ENCODE measurements around the gene TMEM244. TPM values are rescaled to one million over a fixed set of nuclear protein-coding genes. Genes with fewer than 3 reads are reported as not detected.

Gene TMEM244
- total RNA-seq, 1 donor from 2014 or later, result not detected

GRCh38 chr6:129801909-129802308, 59.2 kb downstream of the TMEM244 start:
- DNase-seq (ENCODE audit: low read depth) (peak; percentile 47), FAIRE-seq (no peak)
- Histone ChIP-seq H3K4me3 (ENCODE audit: low read depth, low read length) (no peak overlapping the region), H3K36me3 (ENCODE audit: control insufficient read depth, insufficient read depth, low read length) (no peaks in the 10 kb centered on the region), H3K27me3 (ENCODE audit: control insufficient read depth, insufficient read depth, low read length) (no peaks in the 10 kb centered on the region)
- TF ChIP-seq CTCF (IDR thresholded peaks at IDR 0.05; ENCODE audit: insufficient read depth, low read length, severe bottlenecking), result no peak

- TF ChIP-seq CTCF (IDR thresholded peaks at IDR 0.05; ENCODE audit: insufficient read depth, low read length, severe bottlenecking), result no peak
- no peak for DNase-seq (ENCODE audit: low read depth)
- FAIRE-seq, result peak; percentile 90
- no peaks in the 10 kb centered on the region for H3K27me3 ChIP-seq (ENCODE audit: control insufficient read depth, insufficient read depth, low read length)
- H3K4me3 ChIP-seq (ENCODE audit: low read depth, low read length), result no peak overlapping the region
- H3K36me3 ChIP-seq (ENCODE audit: control insufficient read depth, insufficient read depth, low read length), result no peaks in the 10 kb centered on the region
Measured at GRCh38 chr6:129795261-129795660, 65.9 kb downstream of the TMEM244 start.

GRCh38 chr6:129793447-129793846, 67.7 kb downstream of the TMEM244 start:
- Histone ChIP-seq H3K4me3 (ENCODE audit: low read depth, low read length) (no peak overlapping the region), H3K36me3 (ENCODE audit: control insufficient read depth, insufficient read depth, low read length) (no peaks in the 10 kb centered on the region), H3K27me3 (ENCODE audit: control insufficient read depth, insufficient read depth, low read length) (no peaks in the 10 kb centered on the region)
- DNase-seq (ENCODE audit: low read depth) (no peak), FAIRE-seq (no peak)
- TF ChIP-seq CTCF (IDR thresholded peaks at IDR 0.05; ENCODE audit: insufficient read depth, low read length, severe bottlenecking), result no peak

- no peak for TF ChIP-seq CTCF (IDR thresholded peaks at IDR 0.05; ENCODE audit: insufficient read depth, low read length, severe bottlenecking)
- H3K36me3 ChIP-seq (ENCODE audit: control insufficient read depth, insufficient read depth, low read length), result no peaks in the 10 kb centered on the region
- H3K27me3 ChIP-seq (ENCODE audit: control insufficient read depth, insufficient read depth, low read length), result no peaks in the 10 kb centered on the region
- no peak overlapping the region for H3K4me3 ChIP-seq (ENCODE audit: low read depth, low read length)
- FAIRE-seq (no peak), DNase-seq (ENCODE audit: low read depth) (no peak)
Measured at GRCh38 chr6:129792049-129792448, 69.1 kb downstream of the TMEM244 start.

GRCh38 chr6:129790785-129791184, 70.3 kb downstream of the TMEM244 start:
- Histone ChIP-seq H3K4me3 (ENCODE audit: low read depth, low read length) (no peak overlapping the region), H3K36me3 (ENCODE audit: control insufficient read depth, insufficient read depth, low read length) (no peaks in the 10 kb centered on the region), H3K27me3 (ENCODE audit: control insufficient read depth, insufficient read depth, low read length) (no peaks in the 10 kb centered on the region)
- FAIRE-seq (no peak), DNase-seq (ENCODE audit: low read depth) (no peak)
- TF ChIP-seq CTCF (IDR thresholded peaks at IDR 0.05; ENCODE audit: insufficient read depth, low read length, severe bottlenecking), result no peak

GRCh38 chr6:129789974-129790373, 71.1 kb downstream of the TMEM244 start:
- no peak for FAIRE-seq

More at GRCh38 chr6:129789974-129790373, 71.1 kb downstream of the TMEM244 start:
- no peak for DNase-seq (ENCODE audit: low read depth)
- Histone ChIP-seq H3K4me3 (ENCODE audit: low read depth, low read length) (no peak overlapping the region), H3K36me3 (ENCODE audit: control insufficient read depth, insufficient read depth, low read length) (no peaks in the 10 kb centered on the region), H3K27me3 (ENCODE audit: control insufficient read depth, insufficient read depth, low read length) (no peaks in the 10 kb centered on the region)
- no peak for TF ChIP-seq CTCF (IDR thresholded peaks at IDR 0.05; ENCODE audit: insufficient read depth, low read length, severe bottlenecking)
